HepG2 (cell line): ENCODE measurements around the gene KCNQ1OT1. TPM values are rescaled to one million over a fixed set of nuclear protein-coding genes. Genes with fewer than 3 reads are reported as not detected.

Experiments
- AGO2 ChIP-seq: fragments of 200-400 bp; formaldehyde crosslinking; optimal IDR thresholded peaks from 2 replicates; pipeline ENCODE3; 2017; ENCODE audit warnings: mild to moderate bottlenecking, low read depth, low read length, moderate library complexity
- DDIT3 ChIP-seq: sonication (generic); formaldehyde crosslinking; IDR thresholded peaks from 2 replicates; pipeline ENCODE4 v1.4.0; 2020; ENCODE audit warnings: mild to moderate bottlenecking, missing genetic modification reagents
- ESRRA ChIP-seq: sonication (generic); formaldehyde crosslinking; IDR thresholded peaks from 2 replicates; pipeline ENCODE4 v1.5.1; 2020; ENCODE audit warnings: mild to moderate bottlenecking, low read depth, missing genetic modification reagents
- FOSL1 ChIP-seq: sonication (generic); formaldehyde crosslinking; IDR thresholded peaks from 2 replicates; pipeline ENCODE4 v1.9.0; 2021; ENCODE audit warnings: missing genetic modification reagents, borderline replicate concordance
- FOXA1 ChIP-seq, 2 experiments: fragments of 450-650 bp in 1 of 2; sonication (generic) in 1 of 2; formaldehyde crosslinking in 1 of 2; IDR thresholded peaks; 2 replicates each; pipeline versions ENCODE4 v1.4.0 to v1.6.1; 2016 to 2020; ENCODE audit warnings: missing genetic modification reagents in 1 of 2
- GFI1 ChIP-seq: sonication (generic); formaldehyde crosslinking; IDR thresholded peaks from 2 replicates; pipeline ENCODE4 v1.5.0; 2020; ENCODE audit warnings: missing genetic modification reagents, mild to moderate bottlenecking, borderline replicate concordance
- HMG20B ChIP-seq: conservative IDR thresholded peaks from 2 replicates; pipeline ENCODE4 v1.6.1; 2016; ENCODE audit warnings: missing genetic modification reagents, missing compliant biosample characterization
- HOXA3 ChIP-seq: sonication (generic); formaldehyde crosslinking; IDR thresholded peaks from 2 replicates; pipeline ENCODE4 v1.5.0; 2020; ENCODE audit warnings: missing genetic modification reagents
- IRF2 ChIP-seq: IDR thresholded peaks from 2 replicates; pipeline ENCODE4 v1.6.1; 2018; ENCODE audit warnings: missing genetic modification reagents, missing compliant biosample characterization
- MIER2 ChIP-seq: IDR thresholded peaks from 2 replicates; pipeline ENCODE4 v1.6.1; 2016; ENCODE audit warnings: missing biosample characterization, missing genetic modification reagents
- MLLT10 ChIP-seq: sonication (generic); formaldehyde crosslinking; IDR thresholded peaks from 2 replicates; pipeline ENCODE4 v1.4.0; 2020; ENCODE audit warnings: missing genetic modification reagents
- POLR2G ChIP-seq: fragments of 200-400 bp; formaldehyde crosslinking; IDR thresholded peaks from 2 replicates; pipeline ENCODE4 v1.6.1; 2018; ENCODE audit warnings: mild to moderate bottlenecking, low read depth, low read length, moderate library complexity
- PRDM4 ChIP-seq: sonication (generic); formaldehyde crosslinking; IDR thresholded peaks from 2 replicates; pipeline ENCODE4 v1.9.0; 2021; ENCODE audit warnings: missing genetic modification reagents, borderline replicate concordance
- RBFOX2 ChIP-seq: fragments of 200-400 bp; formaldehyde crosslinking; IDR thresholded peaks from 2 replicates; pipeline ENCODE4 v1.6.1; 2017; ENCODE audit warnings: low read depth, mild to moderate bottlenecking, low read length
- RFXANK ChIP-seq: IDR thresholded peaks from 2 replicates; pipeline ENCODE4 v1.6.1; 2016
- RNF2 ChIP-seq: fragments of 450-650 bp; conservative IDR thresholded peaks from 2 replicates; pipeline ENCODE4 v1.6.1; 2016; ENCODE audit warnings: low read depth
- SP1 ChIP-seq, 2 experiments: fragments of 450-650 bp in 1 of 2; sonication (generic) in 1 of 2; formaldehyde crosslinking in 1 of 2; IDR thresholded peaks; 2 replicates each; pipeline versions ENCODE4 v1.4.0 to v1.6.1; 2016 to 2020; ENCODE audit warnings: missing genetic modification reagents in 1 of 2
- TEAD3 ChIP-seq: optimal IDR thresholded peaks from 2 replicates; pipeline ENCODE3; 2016; ENCODE audit warnings: borderline replicate concordance
- TFAP4 ChIP-seq: sonication (generic); IDR thresholded peaks from 2 replicates; pipeline ENCODE4 v1.6.1; 2016; ENCODE audit warnings: low read depth, borderline replicate concordance
- UBTF ChIP-seq: sonication (generic); formaldehyde crosslinking; IDR thresholded peaks from 2 replicates; pipeline ENCODE4 v1.4.0; 2020; ENCODE audit warnings: mild to moderate bottlenecking, missing genetic modification reagents
- ZNF143 ChIP-seq: sonication (generic); formaldehyde crosslinking; IDR thresholded peaks from 2 replicates; pipeline ENCODE4 v1.4.0; 2020; ENCODE audit warnings: missing genetic modification reagents
- ZNF160 ChIP-seq: sonication (generic); formaldehyde crosslinking; IDR thresholded peaks from 2 replicates; pipeline ENCODE4 v1.8.0; 2022; ENCODE audit warnings: mild to moderate bottlenecking, inconsistent platforms, missing genetic modification reagents
- ZNF263 ChIP-seq: sonication (generic); formaldehyde crosslinking; IDR thresholded peaks from 2 replicates; pipeline ENCODE4 v1.4.0; 2020; ENCODE audit warnings: missing genetic modification reagents
- ZNF274 ChIP-seq: sonication (generic); formaldehyde crosslinking; IDR thresholded peaks from 2 replicates; pipeline ENCODE4 v1.5.1; 2020; ENCODE audit warnings: mild to moderate bottlenecking, missing genetic modification reagents
- ZNF430 ChIP-seq: sonication (generic); formaldehyde crosslinking; IDR thresholded peaks from 2 replicates; pipeline ENCODE4 v1.9.0; 2021; ENCODE audit warnings: mild to moderate bottlenecking, missing genetic modification reagents
- ZNF746 ChIP-seq: sonication (generic); formaldehyde crosslinking; IDR thresholded peaks from 2 replicates; pipeline ENCODE4 v1.8.0; 2022; ENCODE audit warnings: mild to moderate bottlenecking, missing genetic modification reagents
- polyA plus RNA-seq, 8 experiments: library from polyadenylated mRNA; depleted of rRNA in 3 of 8; stranded (reverse) in 7 of 8; unstranded in 1 of 8; fragments of >200 nt; fragmentation: Illumina TruSeq in 4 of 8; extraction: Trizol in 4 of 8; gene quantifications; 2 replicates each; pipeline versions ENCODE4 v1.2.1 to v1.2.3, GENCODE V29; 2011 to 2016; ENCODE audit warnings: low read depth in 4 of 8, missing spikeins in 1 of 8, mixed read lengths in 1 of 8; ENCODE audit not compliant: insufficient read depth in 1 of 8
- total RNA-seq, 5 experiments: library from RNA; depleted of rRNA; stranded (reverse); fragments of >200 nt; fragmentation: Illumina TruSeq; extraction: Trizol; gene quantifications; 2 replicates each; pipeline ENCODE4 v1.2.3, GENCODE V29; 2016; ENCODE audit warnings: low read depth in 1 of 5

KCNQ1OT1 gene
- total and polyA plus RNA-seq, 2 of the 13 experiments (the other 11 are each of a cell fraction or from before 2014, with no cell fraction given): 1.3 to 18.9 TPM

- TF ChIP-seq UBTF (CRISPR knock-in tag): peak; percentile 11
- no peak for TF ChIP-seq TFAP4
- TF ChIP-seq GFI1 (CRISPR knock-in tag): no peak
- TF ChIP-seq ZNF430 (CRISPR knock-in tag): no peak
- TF ChIP-seq FOXA1 (IDR thresholded peaks at IDR 0.05): no peak
- no peak for TF ChIP-seq FOXA1 (CRISPR knock-in tag; IDR thresholded peaks at IDR 0.05)
- TF ChIP-seq RNF2: no peak
- TF ChIP-seq HMG20B (CRISPR knock-in tag): no peak
- 0 out of 2 replicates have a peak, but pooled peaks have one; percentile 28 for TF ChIP-seq ZNF746 (CRISPR knock-in tag)
- no peak for TF ChIP-seq TEAD3 (CRISPR knock-in tag)
- TF ChIP-seq SP1 (IDR thresholded peaks at IDR 0.05): no peak
- TF ChIP-seq SP1 (CRISPR knock-in tag; IDR thresholded peaks at IDR 0.05): no peak
- TF ChIP-seq POLR2G: peak; percentile 3; the same call in 1 of the 2 replicates
- no peak for TF ChIP-seq PRDM4 (CRISPR knock-in tag)
- TF ChIP-seq ZNF263: no peak
- TF ChIP-seq RBFOX2: peak; percentile 14; the same call in 1 of the 2 replicates
- no peak for TF ChIP-seq RFXANK (CRISPR knock-in tag)
- no peak for TF ChIP-seq IRF2 (CRISPR knock-in tag)
- no peak for TF ChIP-seq ZNF274
- no peak for TF ChIP-seq MIER2
- 0 out of 2 replicates have a peak, but pooled peaks have one; percentile 26 for TF ChIP-seq HOXA3 (CRISPR knock-in tag)
- TF ChIP-seq DDIT3 (CRISPR knock-in tag): no peak
- TF ChIP-seq MLLT10 (CRISPR knock-in tag): no peak
- peak; percentile 95 for TF ChIP-seq AGO2
- TF ChIP-seq ZNF160: no peak
- 0 out of 2 replicates have a peak, but pooled peaks have one; percentile 3 for TF ChIP-seq ESRRA (CRISPR knock-in tag)
- 0 out of 2 replicates have a peak, but pooled peaks have one; percentile 33 for TF ChIP-seq ZNF143 (CRISPR knock-in tag)
- TF ChIP-seq FOSL1 (CRISPR knock-in tag): no peak
These were observed 11.2 kb downstream of the KCNQ1OT1 start (continued) for GRCh38 chr11:2688381-2689231.
